OCI-M1 (cell line): ENCODE measurements around the gene PKHD1.
A peak's percentile ranks its signal among the peaks of the same experiment; 100 is the strongest.
"Not testable (repeated sequence)": the region's sequence is repeated elsewhere in the genome, so short reads cannot be mapped to it uniquely, and the experiment has no call there.

Source experiments
- DNase-seq: peaks from one replicate; lab custom pipeline; 2025; lab: John Stamatoyannopoulos, UW

PKHD1 gene

DNA sequence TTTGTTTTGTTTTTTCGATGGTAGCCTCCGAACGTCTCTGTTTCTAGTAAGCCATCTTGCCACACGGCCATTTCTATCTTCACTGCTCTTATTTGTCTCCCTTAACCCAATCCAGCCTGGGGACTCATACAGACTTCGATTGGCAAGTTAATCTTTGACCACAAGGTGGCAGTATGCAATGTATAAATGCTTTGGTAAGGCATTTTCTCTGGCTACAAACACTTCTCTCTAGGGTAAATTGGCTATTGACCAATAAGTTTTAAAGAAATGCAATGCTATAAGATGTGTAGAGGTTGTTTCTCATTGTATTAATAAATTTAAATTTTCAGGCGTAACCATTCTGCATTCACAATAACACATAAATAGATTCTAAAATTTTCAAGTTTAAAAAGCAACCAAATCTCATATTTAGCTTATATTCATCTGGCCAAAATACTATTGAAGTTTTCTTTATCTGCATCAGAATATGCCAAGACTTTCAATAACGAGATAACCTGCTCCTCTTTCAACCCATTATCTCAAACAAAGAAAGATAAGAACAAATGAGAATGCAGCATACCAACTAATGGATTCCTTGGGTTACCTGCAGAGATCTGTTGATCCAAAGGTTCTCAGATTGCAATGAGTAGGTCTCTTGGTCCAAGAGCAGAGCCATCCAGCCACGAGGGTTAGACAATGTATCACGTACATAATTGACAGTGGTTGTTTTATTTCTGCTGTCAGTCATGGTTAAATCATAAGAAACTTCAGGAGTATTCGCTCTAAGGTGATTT is 231.9 kb downstream of the PKHD1 start:
- peak; percentile 88 for DNase-seq

DNA sequence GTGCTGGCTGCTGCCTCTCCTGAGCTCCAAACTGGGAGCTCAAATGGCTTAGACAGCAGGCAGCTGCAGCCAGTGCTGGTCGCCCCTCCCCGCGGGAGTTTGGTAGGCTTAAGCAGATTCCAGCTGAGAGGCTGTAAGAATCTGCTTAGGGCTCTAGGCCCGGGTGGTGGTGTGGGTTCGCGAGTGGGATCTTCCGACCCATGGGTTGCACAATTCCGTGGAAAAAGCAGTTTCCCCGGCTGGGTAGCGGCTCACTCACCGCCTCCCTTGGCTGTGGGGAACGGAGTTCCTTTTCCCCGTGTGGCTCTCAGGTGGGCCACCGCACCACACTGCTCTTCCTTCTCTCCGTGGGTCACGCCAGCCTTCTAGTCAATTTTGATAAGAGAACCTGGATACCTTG is 232.5 kb downstream of the PKHD1 start:
- no peak for DNase-seq

DNA sequence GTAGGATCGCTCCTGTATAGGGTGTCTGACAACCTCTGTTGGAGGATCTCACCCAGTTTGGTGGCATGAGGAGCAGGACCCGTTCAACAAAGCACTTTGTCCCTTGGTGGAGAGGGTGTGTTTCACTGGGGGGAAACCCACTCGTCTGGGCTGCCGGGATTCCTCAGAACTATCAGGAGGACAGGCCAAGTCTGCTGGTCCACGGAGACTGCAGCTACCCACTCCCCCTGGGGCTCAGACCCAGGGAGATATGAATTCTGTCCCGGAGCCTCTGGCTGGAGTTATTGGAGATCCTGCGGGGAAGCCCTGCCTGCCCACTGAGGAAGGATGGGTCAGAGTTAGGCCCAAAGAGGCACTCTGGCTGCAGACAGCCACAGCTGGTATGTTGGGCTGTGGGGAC is 233.1 kb downstream of the PKHD1 start:
- DNase-seq: no peak

DNA sequence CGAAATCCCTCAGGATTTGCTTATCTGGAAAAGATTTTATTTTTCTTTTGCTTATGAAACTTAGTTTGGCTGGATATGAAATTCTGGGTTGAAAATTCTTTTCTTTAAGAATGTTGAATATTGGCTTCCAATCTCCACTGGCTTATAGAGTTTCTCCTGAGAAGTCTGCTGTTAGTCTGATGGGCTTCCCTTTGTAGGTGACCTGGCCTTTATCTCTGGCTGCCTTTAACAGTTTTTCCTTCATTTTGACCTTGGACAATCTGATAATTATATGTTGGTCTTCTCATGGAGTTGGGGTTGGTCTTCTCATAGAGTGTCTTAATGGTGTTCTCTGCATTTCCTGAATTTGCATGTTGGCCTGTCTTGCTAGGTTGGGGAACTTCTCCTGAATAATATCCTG is 234.3 kb downstream of the PKHD1 start:
- not testable (repeated sequence) for DNase-seq

DNA sequence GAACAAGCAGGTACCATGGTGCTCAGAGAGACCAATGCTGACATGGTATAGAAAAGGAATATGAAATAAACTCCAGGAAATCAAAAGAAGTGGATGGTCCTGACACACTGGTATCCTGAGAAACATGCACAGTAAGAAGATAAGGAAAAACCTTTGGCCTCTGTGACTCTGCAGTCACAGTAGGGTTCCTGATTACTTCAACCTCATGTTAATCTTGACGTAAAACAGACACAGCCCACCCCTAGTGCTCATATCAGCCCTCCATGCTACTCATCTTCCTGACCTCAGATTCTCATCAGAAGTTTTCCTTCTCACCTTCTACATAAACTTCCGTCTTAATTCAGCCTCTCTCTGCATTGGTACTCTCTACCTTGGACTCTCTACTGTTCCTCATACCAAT is 240.9 kb downstream of the PKHD1 start:
- no peak for DNase-seq

DNA sequence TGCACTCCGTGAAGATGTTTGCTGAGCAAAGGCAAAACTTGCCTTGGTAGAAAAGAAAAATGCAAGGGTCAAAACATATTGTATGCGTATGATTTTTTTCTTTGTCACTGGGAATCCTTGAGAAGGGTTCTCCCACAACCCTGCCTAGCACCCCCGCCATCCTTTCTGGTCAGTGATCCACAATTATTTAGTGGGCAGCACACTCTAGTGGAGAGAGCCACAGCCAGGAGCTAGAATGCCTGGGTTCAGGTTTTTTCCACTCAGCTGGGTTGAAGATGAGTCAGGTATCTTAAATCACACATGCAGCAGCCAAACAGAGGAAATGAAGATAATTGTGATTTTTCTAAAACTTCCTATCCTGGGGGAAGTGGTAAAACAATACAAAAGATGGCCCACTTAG is 243.1 kb downstream of the PKHD1 start:
- DNase-seq: no peak

DNA sequence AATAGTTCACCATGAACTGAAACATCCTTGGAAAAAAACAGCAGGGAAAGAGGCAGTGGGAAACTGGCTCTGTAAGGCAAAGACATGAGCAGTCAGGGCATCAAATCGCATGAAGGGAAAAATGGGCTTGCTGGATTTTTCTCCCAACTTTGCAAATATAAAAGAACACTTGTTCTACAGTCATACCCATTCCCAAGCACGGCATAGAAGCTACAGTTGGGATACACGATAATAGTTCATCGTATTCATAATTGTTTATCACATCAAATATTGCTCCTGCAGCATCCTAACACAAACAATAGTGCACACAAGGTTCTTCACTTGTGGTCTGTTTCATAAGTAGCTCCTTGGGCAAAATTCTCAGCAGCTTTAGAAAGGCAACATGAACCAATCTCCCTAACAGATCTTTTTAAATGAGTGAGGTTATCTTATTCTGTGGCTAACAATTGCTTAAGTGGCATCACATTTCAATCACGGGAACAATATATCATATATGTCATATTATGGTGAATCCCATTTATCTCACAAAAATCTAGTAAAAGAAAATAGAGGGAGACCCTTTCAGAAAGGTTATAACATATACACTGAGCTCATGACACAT is 243.9 kb downstream of the PKHD1 start:
- no peak for DNase-seq

DNA sequence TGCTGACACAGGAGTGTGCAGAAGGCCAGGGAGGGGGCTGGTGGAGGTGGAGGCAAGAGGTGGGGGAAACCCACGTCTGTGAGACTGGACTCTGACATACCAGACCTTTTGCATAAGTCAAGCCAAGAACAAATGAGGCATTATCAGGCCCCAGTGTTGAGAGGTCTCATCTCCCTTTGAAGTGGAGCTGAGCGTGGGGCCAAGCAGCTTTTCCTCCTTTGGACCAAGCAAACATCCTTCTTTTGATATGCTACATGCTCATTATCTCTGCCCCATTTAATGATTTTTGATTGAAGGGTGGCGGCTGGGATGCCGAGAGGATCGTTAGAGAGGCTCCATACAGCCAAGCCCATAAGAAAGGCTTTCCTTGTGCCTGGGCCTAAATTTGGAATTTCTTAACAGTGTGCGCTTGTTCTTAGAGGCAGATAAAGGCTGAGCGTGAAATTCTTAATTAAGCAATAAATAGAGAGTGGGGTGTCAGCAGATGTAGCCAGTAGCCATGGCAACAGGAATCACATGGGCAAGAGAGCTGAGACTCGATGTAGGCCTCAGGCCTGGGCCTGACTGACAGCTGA is 244.5 kb downstream of the PKHD1 start:
- DNase-seq: no peak

DNA sequence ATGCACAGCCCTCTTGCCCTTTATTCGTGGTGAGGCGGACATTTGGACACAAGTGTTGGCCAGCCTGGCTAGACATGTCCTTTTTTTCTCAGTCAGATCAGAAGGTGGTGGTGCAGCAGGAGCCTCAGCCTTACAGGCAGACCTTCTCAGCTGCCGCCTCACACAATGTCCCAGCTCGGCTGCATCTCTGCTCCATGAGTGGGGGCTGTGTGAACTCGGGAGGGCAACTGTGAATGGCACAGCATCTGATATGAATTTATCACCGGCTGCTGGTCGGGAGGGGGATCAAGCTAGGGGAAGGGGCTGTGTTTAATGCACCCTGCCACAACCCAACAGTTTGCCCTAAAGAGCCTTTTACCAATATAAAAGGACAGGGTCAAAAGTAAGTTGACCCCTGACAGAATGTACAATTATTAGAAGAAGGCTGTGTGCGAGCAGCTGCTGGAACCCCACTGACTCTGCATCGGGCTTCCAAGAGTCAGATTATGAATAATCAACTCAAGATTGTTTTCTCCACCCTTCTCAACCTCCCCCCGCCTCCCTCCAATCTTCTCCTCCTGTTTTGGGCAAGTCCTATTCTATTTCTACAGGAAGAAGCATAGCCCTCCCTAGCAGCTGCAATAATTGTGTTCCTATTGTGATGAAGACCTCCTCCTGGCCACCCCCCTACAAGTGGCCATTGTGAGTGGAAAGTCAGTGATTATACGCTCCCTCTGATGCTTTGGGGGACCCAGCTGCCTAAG is 245.2 kb downstream of the PKHD1 start:
- DNase-seq: no peak

DNA sequence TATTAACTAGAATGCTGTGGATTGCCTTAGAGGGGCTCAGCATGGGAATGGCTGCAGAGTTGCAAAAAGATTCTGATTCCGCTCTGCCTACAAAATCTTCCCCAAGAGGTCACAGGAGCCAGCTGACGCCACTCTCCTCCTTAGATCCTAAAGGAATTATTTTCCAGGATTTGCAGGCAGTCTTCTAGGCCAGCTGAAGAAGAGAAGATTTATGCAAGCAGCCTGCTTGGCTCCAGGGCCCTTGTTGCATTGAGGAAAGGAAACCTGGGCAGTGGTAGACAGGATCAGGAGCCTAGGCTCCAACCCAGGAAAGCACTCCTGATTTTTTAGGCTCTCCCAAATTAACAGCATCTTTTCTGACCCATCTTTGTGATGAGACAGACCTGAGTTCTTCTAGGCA is 245.8 kb downstream of the PKHD1 start:
- no peak for DNase-seq

DNA sequence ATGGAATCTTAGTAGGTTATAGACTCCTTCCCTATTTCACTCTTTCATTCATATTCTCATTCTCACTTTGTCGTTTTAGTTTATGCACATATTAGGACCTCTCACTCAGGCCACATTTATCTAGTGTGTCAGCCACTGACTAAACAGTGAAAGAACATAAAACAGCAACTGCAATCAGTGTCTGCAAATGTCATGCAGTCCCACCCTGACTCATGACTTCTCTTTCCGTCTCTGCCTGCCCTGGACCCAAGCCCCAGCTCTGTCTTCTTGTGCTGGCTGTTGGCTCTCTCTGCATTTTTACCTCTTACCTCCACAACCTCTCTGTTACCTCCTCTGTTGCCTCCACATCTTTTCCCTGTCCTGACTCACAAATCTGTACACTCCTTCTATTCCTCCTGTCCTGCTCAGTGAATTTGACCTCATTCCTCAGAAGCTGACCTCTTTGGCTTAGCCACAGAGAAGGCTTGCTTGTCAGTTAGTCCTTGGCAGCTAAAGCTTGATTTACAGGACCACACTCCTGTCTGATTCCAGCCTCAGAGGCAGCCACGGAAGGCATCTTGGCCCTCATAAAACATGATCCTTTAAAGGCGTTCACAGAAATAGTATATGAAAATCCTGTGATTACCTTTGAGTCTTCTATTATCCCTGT is 247.6 kb downstream of the PKHD1 start:
- no peak for DNase-seq

DNA sequence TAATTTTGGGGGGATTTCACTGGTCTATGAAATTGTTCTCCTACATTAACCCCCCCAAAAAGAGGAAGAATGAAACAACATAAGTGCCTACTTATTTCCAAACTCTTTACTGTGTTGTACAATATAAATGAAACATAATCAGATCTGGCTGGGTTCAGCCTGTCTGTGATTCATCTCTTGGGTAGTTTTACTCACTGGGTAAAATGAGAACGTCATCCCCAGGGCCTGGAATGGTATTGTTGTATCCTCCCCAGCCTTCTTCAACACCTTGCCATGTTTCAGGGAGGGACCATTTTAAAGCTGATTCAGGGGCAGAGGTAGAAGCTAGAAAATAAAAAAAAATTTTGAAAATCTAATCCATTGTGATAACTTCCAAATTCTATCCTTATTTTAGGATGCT is 256.7 kb downstream of the PKHD1 start:
- no peak for DNase-seq

DNA sequence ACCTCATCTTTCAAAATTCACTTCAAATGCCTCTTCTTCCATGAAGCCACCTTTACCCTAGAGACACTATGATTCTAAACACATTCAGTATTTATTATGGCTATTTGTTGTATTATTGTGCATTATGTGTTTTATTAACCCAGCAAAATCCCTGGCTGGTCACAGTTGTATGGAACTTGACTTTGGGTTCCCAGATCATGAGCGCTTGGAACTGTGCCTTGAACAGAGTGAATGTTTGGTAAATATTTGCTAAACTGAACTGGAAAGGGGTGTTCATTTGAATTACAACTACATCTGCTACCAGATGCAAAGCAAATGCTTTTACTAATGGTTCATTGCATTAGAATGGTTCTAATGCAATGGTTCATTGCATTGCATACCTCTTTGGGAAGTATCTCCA is 259.8 kb downstream of the PKHD1 start:
- no peak for DNase-seq

DNA sequence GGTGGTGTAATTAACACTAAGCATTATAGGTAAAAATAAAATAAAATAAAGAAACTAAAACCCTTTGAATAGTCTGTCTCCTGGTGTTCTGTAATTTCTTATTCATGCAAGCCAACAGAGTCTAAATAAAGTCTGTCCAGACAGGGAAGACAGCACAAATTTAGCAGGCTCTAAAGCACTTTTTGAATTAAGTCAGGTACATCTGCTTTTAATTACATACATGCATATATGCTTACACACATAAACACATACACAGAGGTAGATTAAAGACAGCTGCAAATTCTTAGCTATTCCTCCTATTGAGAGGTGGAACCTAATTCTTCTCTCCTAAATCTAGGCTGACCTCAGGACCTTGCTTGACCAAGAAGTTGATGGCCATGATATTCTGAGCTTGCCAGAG is 262.5 kb downstream of the PKHD1 start:
- no peak for DNase-seq

DNA sequence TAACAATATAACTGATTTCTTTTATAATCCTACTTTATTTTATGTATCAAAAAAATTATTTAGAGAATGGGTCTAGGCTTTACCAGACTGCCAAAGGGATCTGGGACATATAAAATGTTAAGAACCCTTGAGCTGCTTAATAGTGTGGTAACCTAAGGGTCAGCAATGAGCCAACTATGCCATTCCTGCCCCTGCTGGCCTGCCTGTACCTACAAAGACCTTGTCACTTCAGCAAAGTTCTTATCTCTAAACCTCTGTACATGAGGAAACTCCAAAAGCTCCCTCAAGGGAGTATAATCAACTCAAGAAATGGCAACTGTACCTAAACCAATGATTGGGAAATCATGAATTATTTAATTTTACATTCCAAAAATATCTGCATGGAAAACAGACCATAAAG is 266.9 kb downstream of the PKHD1 start:
- DNase-seq: no peak

DNA sequence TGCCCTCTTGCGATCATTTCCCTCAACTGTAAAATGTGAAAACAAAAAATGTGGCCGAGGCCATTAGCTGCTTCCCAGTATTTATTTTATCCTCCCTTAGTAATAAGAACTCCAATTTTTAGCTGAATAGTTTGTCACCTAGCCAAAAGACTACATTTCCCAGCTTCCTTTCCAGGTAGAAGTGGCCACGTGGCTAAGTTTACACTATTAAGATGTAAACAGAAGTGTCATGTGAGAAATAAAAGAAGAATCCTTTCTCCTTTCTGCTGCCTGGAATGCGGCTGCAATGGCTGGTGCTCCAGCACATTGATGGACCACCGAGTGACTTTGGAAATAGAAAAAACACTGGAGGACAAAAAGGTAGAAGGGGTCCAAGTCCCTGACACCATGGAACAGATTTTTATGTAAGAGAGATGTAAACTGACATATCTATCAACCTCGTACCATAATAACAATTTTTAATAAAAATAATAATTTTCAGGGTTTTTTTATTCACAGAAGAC is 268.8 kb downstream of the PKHD1 start:
- no peak for DNase-seq

DNA sequence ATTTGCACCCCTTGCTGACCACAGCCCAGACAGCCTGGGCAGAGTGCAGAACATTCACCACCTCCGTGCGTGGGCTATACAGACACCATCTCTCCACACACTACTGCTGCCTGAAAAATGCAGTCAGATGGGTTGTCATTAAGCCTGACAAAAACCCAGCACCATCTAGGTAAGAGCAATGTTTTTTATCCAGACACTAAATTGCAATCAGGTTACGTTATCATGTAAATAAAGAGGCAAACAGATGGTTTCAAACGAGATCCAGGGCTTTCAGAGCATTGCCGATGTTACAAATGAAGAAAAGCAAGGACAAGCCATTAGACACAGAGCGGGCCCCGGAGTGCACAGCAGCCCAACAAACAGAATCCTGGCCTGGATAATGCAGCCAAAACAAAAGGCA is 269.6 kb downstream of the PKHD1 start:
- DNase-seq: no peak

DNA sequence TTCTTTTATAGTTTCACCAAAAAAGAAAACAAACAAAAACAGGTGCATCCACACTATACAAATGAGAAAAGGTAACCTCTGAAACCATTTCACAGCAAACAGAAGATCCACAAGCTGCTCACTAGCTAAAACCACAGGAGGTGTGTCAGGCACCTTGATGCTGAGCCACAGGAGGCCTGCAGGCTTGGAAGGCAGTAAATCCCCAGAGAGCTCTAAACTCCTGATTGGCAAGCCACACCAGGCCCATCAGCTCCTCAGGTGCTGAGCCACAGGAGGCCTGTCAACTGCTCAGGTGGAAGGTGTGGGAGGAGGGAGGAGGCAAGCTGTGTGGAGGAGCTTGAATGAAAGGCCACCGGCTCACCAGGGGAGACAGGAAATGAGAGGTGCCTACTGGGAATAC is 273.0 kb downstream of the PKHD1 start:
- DNase-seq: no peak

DNA sequence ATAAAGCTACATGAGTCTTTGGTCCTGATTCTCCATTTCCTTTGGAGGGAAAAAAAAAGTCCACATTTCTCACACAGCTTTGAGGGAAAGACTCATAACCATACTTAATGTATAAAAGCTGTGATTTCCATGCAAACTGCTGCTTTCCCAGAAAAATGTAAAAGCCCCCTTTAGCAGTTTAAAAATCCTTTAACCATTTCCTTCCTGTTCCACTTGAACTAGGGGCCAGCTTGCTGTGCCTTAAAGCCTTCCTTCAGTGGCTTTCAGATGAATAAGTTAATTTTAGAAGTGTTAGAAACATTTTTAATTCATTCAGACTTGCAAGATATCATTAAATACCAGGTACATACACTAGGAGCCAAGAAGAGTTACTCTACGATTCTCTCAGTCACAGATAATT is 273.5 kb downstream of the PKHD1 start:
- no peak for DNase-seq

DNA sequence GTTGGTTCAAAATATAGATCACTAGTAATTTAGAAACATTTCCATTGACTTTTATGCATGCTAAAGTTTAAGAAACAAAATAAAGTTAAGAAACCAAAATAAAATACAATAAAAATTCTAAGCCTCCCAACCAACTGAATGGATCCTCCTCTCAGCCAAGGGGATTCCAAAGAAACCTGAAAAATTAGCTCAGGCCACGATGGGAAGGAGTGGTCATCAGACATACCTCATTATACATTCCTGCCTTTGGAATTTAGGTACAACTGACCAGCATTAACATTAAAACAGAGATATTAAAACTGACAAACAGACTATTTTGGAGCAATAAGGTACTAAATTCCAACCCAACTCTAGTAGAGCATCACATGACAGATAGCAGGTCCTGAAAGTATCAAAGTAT is 275.2 kb downstream of the PKHD1 start:
- DNase-seq: no peak

DNA sequence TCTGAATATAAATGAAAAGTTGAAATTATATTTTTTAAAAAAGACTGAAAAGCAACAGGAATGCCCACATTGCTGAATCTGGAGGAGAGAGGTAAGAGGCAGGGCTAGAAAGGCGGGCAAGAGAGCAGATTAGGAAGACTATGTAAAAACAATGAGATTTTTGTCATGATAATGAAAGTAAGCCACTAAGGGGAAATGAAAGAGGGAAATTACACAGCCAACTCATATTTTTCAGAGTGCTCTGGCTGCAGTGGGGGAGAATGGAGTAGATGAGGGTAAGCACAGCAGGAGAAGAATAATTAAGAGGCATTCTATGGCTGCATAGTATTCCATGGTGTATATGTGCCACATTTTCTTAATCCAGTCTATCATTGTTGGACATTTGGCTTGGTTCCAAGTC is 281.9 kb downstream of the PKHD1 start:
- no peak for DNase-seq

DNA sequence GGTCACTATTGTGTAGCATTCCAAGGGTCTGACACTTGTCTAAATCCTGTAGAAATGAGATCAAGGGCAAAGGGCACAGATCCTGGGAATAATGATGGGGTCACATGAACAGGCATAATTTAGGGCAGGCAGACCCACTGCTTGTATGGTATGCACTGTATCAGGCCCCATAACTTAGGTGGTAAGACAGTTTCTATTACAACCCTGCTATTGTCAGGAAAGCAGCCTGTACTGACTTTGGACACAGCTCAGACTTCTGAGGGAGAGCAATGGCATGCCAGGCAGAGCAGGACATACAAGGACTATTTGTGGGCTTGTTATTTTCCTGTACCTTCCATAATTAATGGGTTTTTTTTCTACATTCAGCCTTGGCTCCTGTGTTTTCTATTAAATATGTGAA is 286.8 kb downstream of the PKHD1 start:
- DNase-seq: no peak
